ENCODE measurements around the gene RTP3. TPM values are rescaled to one million over a fixed set of nuclear protein-coding genes. Genes with fewer than 3 reads are reported as not detected.

RTP3 gene
- total RNA-seq, 2 donors from 2014 or later: not detected

DNA sequence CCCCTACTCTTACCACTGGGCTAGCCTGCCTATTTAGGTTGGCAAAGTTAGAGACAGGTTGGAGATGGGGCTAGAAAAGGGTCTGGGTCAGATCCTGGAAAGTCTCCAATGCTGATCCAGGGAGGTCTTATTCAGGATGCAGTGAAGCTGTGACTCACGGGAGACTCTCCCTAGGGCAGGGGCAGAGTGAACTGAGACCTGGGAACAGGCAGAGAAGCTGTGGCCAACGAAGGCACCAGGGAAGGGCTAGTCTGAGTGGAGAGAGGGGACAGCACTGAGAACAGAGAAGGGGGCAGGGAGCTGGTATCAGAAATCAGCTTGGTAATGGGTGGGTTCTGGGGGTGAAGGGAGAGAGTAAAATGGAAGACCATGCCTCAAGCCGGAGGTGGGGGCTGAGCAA is 35.3 kb upstream of the RTP3 start:
- no peak for DNase-seq
- no peaks in the 10 kb centered on the region for H3K27me3 ChIP-seq
- H3K9me3 ChIP-seq: no peaks in the 10 kb centered on the region
- H3K4me1 ChIP-seq: no peaks in the 10 kb centered on the region
- H3K9ac ChIP-seq (ENCODE audit: low read depth in 2 of 2, low read length in 2 of 2): no peak overlapping the region
- TF ChIP-seq, protein P1, sequence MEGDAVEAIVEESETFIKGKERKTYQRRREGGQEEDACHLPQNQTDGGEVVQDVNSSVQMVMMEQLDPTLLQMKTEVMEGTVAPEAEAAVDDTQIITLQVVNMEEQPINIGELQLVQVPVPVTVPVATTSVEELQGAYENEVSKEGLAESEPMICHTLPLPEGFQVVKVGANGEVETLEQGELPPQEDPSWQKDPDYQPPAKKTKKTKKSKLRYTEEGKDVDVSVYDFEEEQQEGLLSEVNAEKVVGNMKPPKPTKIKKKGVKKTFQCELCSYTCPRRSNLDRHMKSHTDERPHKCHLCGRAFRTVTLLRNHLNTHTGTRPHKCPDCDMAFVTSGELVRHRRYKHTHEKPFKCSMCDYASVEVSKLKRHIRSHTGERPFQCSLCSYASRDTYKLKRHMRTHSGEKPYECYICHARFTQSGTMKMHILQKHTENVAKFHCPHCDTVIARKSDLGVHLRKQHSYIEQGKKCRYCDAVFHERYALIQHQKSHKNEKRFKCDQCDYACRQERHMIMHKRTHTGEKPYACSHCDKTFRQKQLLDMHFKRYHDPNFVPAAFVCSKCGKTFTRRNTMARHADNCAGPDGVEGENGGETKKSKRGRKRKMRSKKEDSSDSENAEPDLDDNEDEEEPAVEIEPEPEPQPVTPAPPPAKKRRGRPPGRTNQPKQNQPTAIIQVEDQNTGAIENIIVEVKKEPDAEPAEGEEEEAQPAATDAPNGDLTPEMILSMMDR (IDR thresholded peaks at IDR 0.05): no peak
- no peak overlapping the region for H3K27ac ChIP-seq
- no peak overlapping the region for H3K4me3 ChIP-seq
- intact Hi-C loops (cut with DNase I): no loop called here
- no peaks in the 10 kb centered on the region for H3K36me3 ChIP-seq

DNA sequence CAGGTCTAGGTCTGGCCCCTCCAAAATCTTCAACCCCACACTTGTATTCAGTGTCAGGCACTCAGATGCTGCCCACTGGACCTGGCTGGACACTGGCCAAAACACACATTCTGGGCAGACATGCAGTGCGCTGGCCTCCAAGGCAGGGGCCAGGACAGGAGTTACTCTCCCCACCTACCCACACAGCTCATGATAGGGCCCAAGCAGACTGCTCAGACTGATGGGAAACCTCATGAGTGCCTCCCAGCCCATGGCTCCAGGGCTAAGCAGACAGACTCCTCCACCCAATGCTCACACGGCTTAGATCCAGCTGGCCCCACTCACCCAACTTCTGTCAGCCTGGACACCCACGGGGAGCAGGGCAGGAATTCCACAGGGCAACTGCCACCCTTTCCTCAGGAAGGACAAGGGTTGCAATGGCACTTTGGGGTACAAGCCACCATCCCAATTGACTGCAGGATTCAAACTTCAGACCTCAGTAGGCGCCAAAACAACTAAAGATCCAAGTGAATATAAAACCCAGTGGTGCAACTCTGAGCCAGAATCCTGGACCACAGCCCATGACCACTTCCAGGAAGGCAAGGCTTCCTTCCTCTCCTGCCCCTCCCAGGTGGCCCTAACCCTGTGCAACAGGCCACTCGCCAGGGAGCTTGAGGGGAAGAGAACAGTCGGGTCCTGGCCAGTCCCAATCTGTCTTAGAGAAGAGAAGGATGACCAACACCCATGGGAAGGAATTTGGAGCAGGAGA is 34.5 kb upstream of the RTP3 start:
- H3K4me3 ChIP-seq: no peak overlapping the region
- DNase-seq: no peak
- TF ChIP-seq, protein P1 (IDR thresholded peaks at IDR 0.05): no peak

DNA sequence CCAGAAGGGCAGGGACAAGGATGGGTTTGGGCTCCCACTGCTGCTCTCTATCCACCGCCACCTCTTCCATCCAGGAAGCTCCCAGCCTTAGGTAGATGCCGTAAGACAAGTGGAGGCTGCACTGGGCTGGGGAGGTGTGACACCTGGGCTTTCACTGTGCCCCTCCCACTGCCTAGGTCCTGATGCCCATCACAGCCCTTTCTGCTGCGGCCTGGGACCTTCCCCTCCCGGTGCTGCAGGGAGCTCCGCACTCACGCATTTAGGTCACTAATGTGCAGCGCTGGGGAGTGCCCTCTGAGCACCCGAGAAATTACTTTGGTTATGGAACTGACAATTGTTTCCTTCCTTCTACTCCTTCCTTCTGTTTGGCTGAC is 33.9 kb upstream of the RTP3 start:
- Histone ChIP-seq H3K9ac (ENCODE audit: low read depth in 2 of 2, low read length in 2 of 2) (no peak overlapping the region), H3K27ac (no peak overlapping the region), H3K9me3 (no peaks in the 10 kb centered on the region), H3K4me1 (no peaks in the 10 kb centered on the region), H3K27me3 (no peaks in the 10 kb centered on the region), H3K36me3 (no peaks in the 10 kb centered on the region), H3K4me3 (no peak overlapping the region)
- intact Hi-C loops (cut with DNase I): no loop called here
- TF ChIP-seq, protein P1 (IDR thresholded peaks at IDR 0.05): no peak
- no peak for DNase-seq

More for the DNA sequence above, 34.5 kb upstream of the RTP3 start:
- no peaks in the 10 kb centered on the region for H3K36me3 ChIP-seq
- H3K4me1 ChIP-seq: no peaks in the 10 kb centered on the region
- H3K9me3 ChIP-seq: no peaks in the 10 kb centered on the region
- intact Hi-C loops (cut with DNase I): no loop called here
- no peaks in the 10 kb centered on the region for H3K27me3 ChIP-seq
- no peak overlapping the region for H3K9ac ChIP-seq (ENCODE audit: low read depth in 2 of 2, low read length in 2 of 2)
- no peak overlapping the region for H3K27ac ChIP-seq

DNA sequence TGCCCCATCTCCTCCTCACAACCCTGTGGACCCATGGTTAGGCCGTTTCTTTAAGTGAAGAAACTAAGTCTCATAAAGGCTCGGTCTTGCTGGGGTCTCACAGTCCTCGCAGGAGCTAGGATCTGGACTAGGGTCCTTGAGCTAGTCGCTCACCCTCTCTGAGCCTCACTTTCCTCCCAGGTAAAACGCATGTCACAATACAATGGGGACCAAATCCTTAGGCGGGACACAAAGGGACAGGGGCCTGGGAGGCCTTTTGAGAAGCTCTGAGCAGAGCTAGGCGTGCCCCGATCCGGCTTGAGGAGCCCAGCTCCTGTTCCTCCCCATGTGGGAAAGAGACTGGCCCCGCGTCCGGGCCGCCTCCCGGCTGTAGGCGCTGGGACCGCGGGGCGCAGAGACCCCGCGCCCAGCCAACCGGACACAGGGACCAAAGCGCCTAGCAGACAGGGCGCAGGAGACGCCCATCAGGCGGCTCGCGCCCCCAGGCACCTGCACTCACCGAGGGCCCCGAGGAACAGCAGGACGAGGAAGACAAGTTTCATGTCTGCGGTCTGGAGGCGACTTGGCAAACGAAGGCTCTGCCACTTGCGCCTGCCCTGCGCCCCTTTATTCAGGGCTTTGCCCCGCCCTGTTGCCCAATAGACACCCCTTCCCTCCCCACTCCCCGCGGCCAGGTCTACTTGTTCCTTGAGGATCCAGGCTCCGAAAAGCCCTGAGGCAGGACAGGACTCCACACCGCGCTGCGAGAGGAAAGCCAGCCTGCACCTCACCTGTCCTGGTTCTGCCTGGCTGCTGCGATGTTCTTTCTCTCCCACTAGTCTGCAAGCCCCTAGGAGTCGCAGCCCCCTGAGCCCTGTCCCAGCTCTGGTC is 33.2 kb upstream of the RTP3 start, which contains the start of gene LTF:
Gene LTF (minus strand): TSS at position 580 of the 870 bp plus-strand sequence. CDS start 38 bp downstream, at position 542.
- TF ChIP-seq, protein P1 (IDR thresholded peaks at IDR 0.05): no peak
- Histone ChIP-seq H3K36me3 (no peaks in the 10 kb centered on the region), H3K27ac (no peak within 1 kb of the TSS), H3K9me3 (no peaks in the 10 kb centered on the region), H3K4me3 (no peak within 1 kb of the TSS), H3K27me3 (no peaks in the 10 kb centered on the region), H3K4me1 (no peaks in the 10 kb centered on the region), H3K9ac (ENCODE audit: low read depth in 2 of 2, low read length in 2 of 2) (no peak within 1 kb of the TSS)
- intact Hi-C loops (cut with DNase I): no loop called here
- no peak for DNase-seq

DNA sequence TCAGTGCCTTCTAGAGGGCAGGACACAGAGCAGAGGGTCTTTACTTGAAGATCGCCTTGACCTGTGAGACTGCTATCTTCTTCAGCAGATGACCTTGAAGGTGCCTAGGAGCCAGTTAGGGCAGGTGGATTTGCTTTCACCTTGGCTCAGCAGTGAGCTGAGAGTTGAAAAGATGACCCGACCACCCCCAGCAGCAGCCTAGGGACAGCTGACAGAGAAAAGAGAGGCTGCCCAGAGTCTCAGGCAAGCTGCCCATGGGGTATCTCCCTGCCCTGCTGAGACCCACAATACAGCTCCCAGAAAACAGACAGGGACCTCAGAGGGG is 32.6 kb upstream of the RTP3 start:
- TF ChIP-seq, protein P1 (IDR thresholded peaks at IDR 0.05): no peak
- no peaks in the 10 kb centered on the region for H3K36me3 ChIP-seq
- no peaks in the 10 kb centered on the region for H3K27me3 ChIP-seq
- DNase-seq: no peak
- no peak overlapping the region for H3K4me3 ChIP-seq
- H3K4me1 ChIP-seq: no peaks in the 10 kb centered on the region
- H3K27ac ChIP-seq: no peak overlapping the region
- H3K9me3 ChIP-seq: no peaks in the 10 kb centered on the region
- no peak overlapping the region for H3K9ac ChIP-seq (ENCODE audit: low read depth in 2 of 2, low read length in 2 of 2)
- intact Hi-C loops (cut with DNase I): no loop called here

Measured in colonic mucosa (tissue), 4 donors.